Keratinocyte (primary cell): ENCODE data around the gene OR10X1.

Source experiments
- EZH2 ChIP-seq: IDR thresholded peaks from one replicate; pipeline ENCODE4 v1.6.1; 2012; ENCODE audit warnings: inconsistent platforms, mild to moderate bottlenecking, low read length, moderate library complexity
- TF ChIP-seq, protein P1 (sequence below), 3 experiments: IDR thresholded peaks in 1 of 3; conservative IDR thresholded peaks in 1 of 3; optimal IDR thresholded peaks in 1 of 3; 2 replicates in 2 of 3; 3 replicates in 1 of 3; pipeline versions ENCODE3 to v1.5.1; 2011; ENCODE audit warnings: low read length in 3 of 3, mild to moderate bottlenecking in 3 of 3, moderate library complexity in 2 of 3, control low read depth in 1 of 3, inconsistent platforms in 1 of 3; ENCODE audit not compliant: insufficient read depth in 2 of 3; ENCODE audit errors: extremely low read depth in 1 of 3

GRCh38 chr1:158579733-158580132, at the start of gene OR10X1:
- TF ChIP-seq, protein P1, sequence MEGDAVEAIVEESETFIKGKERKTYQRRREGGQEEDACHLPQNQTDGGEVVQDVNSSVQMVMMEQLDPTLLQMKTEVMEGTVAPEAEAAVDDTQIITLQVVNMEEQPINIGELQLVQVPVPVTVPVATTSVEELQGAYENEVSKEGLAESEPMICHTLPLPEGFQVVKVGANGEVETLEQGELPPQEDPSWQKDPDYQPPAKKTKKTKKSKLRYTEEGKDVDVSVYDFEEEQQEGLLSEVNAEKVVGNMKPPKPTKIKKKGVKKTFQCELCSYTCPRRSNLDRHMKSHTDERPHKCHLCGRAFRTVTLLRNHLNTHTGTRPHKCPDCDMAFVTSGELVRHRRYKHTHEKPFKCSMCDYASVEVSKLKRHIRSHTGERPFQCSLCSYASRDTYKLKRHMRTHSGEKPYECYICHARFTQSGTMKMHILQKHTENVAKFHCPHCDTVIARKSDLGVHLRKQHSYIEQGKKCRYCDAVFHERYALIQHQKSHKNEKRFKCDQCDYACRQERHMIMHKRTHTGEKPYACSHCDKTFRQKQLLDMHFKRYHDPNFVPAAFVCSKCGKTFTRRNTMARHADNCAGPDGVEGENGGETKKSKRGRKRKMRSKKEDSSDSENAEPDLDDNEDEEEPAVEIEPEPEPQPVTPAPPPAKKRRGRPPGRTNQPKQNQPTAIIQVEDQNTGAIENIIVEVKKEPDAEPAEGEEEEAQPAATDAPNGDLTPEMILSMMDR (optimal IDR thresholded peaks at IDR 0.05 in 1 of 3, IDR thresholded peaks at IDR 0.05 in 1 of 3, conservative IDR thresholded peaks at IDR 0.05 in 1 of 3; ENCODE audit: extremely low read depth in 1 of 3, insufficient read depth in 2 of 3, low read length in 3 of 3) = no peak
- TF ChIP-seq EZH2 = no peak
